Mesothelial cell of epicardium (in vitro differentiated cells): ENCODE measurements around the gene TELO2. TPM values are rescaled to one million over a fixed set of nuclear protein-coding genes. Genes with fewer than 3 reads are reported as not detected.

Experiments
- DNase-seq, 2 experiments: peaks; one replicate each; pipeline ENCODE4 v3.0.0; 2021; ENCODE audit warnings: low spot score in 2 of 2; ENCODE audit not compliant: unreplicated experiment in 2 of 2
- H3K27ac Mint-ChIP-seq: 2 replicates; pipeline ENCODE4 v1.8.0; 2021; ENCODE audit warnings: mixed read lengths
- H3K27me3 Mint-ChIP-seq: 2 replicates; pipeline ENCODE4 v1.8.0; 2021; ENCODE audit warnings: low read depth, mixed read lengths
- H3K36me3 Mint-ChIP-seq: 2 replicates; pipeline ENCODE4 v1.8.0; 2021; ENCODE audit warnings: mixed read lengths
- H3K4me1 Mint-ChIP-seq: 2 replicates; pipeline ENCODE4 v1.8.0; 2021; ENCODE audit warnings: mixed read lengths
- H3K4me3 Mint-ChIP-seq: 2 replicates; pipeline ENCODE4 v1.8.0; 2021; ENCODE audit warnings: mild to moderate bottlenecking, moderate library complexity, mixed read lengths
- H3K9me3 Mint-ChIP-seq: 2 replicates; pipeline ENCODE4 v1.8.0; 2021; ENCODE audit warnings: mixed read lengths
- CTCF ChIP-seq: fragments of 200-600 bp; sonication (generic); IDR thresholded peaks from one replicate; pipeline ENCODE4 v1.5.0; 2021; ENCODE audit warnings: antibody characterized with exemption; ENCODE audit not compliant: unreplicated experiment
- total RNA-seq: library from RNA; stranded (reverse); gene quantifications from 3 replicates; pipeline ENCODE4 v1.2.1, GENCODE V29; 2021

The TELO2 gene
- total RNA-seq, 1 donor from 2014 or later = 70.2 TPM

GRCh38 chr16:1499756-1500464 is 6.8 kb downstream of the TELO2 start:
- peaks cover 15% of the 10 kb centered on the region for H3K36me3 Mint-ChIP-seq
- no peak overlapping the region for H3K4me3 Mint-ChIP-seq
- H3K27me3 Mint-ChIP-seq = no peaks in the 10 kb centered on the region
- no peak for TF ChIP-seq CTCF
- H3K9me3 Mint-ChIP-seq = no peaks in the 10 kb centered on the region
- H3K27ac Mint-ChIP-seq = no peak overlapping the region
- DNase-seq = no peak
- H3K4me1 Mint-ChIP-seq = no peaks in the 10 kb centered on the region

GRCh38 chr16:1500465-1501150 is 7.4 kb downstream of the TELO2 start:
- H3K9me3 Mint-ChIP-seq = no peaks in the 10 kb centered on the region

DNA sequence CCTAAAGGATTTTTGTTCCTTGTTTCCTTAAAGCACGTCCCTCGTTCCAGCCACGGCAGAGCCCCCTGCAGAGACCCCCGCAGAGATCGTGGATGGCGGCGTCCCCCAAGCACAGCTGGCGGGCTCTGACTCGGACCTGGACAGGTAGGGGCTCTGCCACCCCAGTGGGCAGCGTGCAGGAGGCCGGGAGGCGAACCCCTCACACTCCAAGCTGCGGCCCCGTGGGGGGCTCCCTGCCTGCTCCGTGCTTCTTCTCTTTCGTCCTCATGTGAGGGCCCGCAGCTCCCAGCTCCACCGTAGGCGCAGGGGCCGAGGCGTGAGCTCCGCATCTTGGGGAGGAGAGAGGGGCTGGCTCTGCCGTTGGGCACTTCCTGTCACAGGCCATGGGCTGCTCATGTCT is 8.5 kb downstream of the TELO2 start:
- Mint-ChIP-seq H3K27me3 (no peaks in the 10 kb centered on the region), H3K36me3 (peaks cover 17% of the 10 kb centered on the region), H3K4me1 (no peaks in the 10 kb centered on the region), H3K9me3 (no peaks in the 10 kb centered on the region), H3K4me3 (no peak overlapping the region), H3K27ac (no peak overlapping the region)
- no peak for DNase-seq
- TF ChIP-seq CTCF = no peak

More at GRCh38 chr16:1500465-1501150, 7.4 kb downstream of the TELO2 start:
- H3K27ac Mint-ChIP-seq = no peak overlapping the region
- H3K27me3 Mint-ChIP-seq = no peaks in the 10 kb centered on the region
- no peak overlapping the region for H3K4me3 Mint-ChIP-seq
- TF ChIP-seq CTCF = no peak
- H3K4me1 Mint-ChIP-seq = no peaks in the 10 kb centered on the region
- H3K36me3 Mint-ChIP-seq = peaks cover 15% of the 10 kb centered on the region
- DNase-seq = no peak

DNA sequence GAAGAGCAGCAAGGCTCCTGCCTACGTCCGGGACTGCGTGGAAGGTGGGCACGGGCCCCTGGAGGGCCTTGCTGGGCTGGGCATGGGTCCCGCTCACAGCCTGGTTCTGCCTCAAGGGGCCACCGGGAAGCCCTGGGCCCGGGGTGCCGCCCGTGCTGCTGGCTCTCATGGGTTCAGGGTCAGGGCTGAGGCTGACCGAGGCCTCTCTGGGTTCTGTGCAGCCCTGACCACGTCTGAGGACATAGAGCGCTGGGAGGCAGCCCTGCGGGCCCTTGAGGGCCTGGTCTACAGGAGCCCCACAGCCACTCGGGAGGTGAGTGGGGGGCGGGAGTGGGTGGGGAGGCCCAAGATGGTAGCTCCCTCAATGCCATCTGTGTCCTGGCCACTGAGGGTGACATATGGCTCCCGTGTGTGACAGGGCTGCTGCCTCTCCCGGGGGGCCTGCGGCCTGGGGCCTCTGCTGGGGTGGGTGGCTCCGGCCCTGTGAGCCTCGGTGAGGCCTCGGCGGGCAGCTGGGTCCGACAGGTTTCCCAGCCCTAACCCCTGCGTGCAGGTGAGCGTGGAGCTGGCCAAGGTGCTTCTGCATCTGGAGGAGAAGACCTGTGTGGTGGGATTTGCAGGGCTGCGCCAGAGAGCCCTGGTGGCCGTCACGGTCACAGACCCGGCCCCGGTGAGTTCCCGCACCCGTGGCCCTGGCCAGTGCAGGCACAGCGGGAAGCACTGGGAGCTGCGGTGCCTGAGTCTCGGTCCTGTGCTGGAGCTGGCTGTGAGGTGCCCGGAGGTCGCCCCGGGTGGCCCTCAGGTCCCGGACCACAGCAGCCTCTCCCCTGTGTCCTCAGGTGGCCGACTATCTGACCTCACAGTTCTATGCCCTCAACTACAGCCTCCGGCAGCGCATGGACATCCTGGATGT is 9.2 kb downstream of the TELO2 start:
- Mint-ChIP-seq H3K9me3 (no peaks in the 10 kb centered on the region), H3K4me1 (no peaks in the 10 kb centered on the region)
- no peak for DNase-seq

More for the DNA sequence above, 9.2 kb downstream of the TELO2 start:
- Mint-ChIP-seq H3K27me3 (no peaks in the 10 kb centered on the region), H3K27ac (no peak overlapping the region), H3K36me3 (peaks cover 17% of the 10 kb centered on the region), H3K4me3 (no peak overlapping the region)
- TF ChIP-seq CTCF = no peak
